Rectal smooth muscle tissue (tissue), 1 donor: Measurements from ENCODE around the gene MEST.
"Not testable (repeated sequence)": the region's sequence is repeated elsewhere in the genome, so short reads cannot be mapped to it uniquely, and the experiment has no call there.

ENCODE experiments used
- H3K27ac ChIP-seq: one replicate; pipeline ENCODE4 v1.7.0; 2013; ENCODE audit warnings: low read depth, low read length, inconsistent platforms
- H3K27me3 ChIP-seq: one replicate; pipeline ENCODE4 v1.7.0; 2013; ENCODE audit warnings: low read length; ENCODE audit not compliant: control insufficient read depth, insufficient read depth
- H3K36me3 ChIP-seq: one replicate; pipeline ENCODE4 v1.7.0; 2013; ENCODE audit warnings: low read length; ENCODE audit not compliant: control insufficient read depth, insufficient read depth
- H3K4me1 ChIP-seq: one replicate; pipeline ENCODE4 v1.7.0; 2013; ENCODE audit warnings: low read length; ENCODE audit not compliant: control insufficient read depth, insufficient read depth
- H3K4me3 ChIP-seq: one replicate; pipeline ENCODE4 v1.7.0; 2013; ENCODE audit warnings: low read length
- H3K9ac ChIP-seq: one replicate; pipeline ENCODE4 v1.7.0; 2013; ENCODE audit warnings: low read length

The MEST gene

GRCh38 chr7:130512038-130512437 is 20.2 kb downstream of the MEST start:
- H3K4me1 ChIP-seq, H3K27ac ChIP-seq, H3K4me3 ChIP-seq, H3K27me3 ChIP-seq, H3K36me3 ChIP-seq, H3K9ac ChIP-seq: not testable (repeated sequence)

- no peak overlapping the region for H3K4me3 ChIP-seq
- no peaks in the 10 kb centered on the region for H3K27me3 ChIP-seq
- peaks cover 4% of the 10 kb centered on the region for H3K36me3 ChIP-seq
- H3K4me1 ChIP-seq, result no peaks in the 10 kb centered on the region
- H3K9ac ChIP-seq, result no peak overlapping the region
- H3K27ac ChIP-seq, result no peak overlapping the region
Observed at GRCh38 chr7:130513447-130513846, 21.6 kb downstream of the MEST start.

GRCh38 chr7:130515315-130516040 is 23.6 kb downstream of the MEST start:
- Histone ChIP-seq H3K36me3 (peaks cover 4% of the 10 kb centered on the region), H3K27ac (no peak overlapping the region), H3K9ac (no peak overlapping the region)

DNA sequence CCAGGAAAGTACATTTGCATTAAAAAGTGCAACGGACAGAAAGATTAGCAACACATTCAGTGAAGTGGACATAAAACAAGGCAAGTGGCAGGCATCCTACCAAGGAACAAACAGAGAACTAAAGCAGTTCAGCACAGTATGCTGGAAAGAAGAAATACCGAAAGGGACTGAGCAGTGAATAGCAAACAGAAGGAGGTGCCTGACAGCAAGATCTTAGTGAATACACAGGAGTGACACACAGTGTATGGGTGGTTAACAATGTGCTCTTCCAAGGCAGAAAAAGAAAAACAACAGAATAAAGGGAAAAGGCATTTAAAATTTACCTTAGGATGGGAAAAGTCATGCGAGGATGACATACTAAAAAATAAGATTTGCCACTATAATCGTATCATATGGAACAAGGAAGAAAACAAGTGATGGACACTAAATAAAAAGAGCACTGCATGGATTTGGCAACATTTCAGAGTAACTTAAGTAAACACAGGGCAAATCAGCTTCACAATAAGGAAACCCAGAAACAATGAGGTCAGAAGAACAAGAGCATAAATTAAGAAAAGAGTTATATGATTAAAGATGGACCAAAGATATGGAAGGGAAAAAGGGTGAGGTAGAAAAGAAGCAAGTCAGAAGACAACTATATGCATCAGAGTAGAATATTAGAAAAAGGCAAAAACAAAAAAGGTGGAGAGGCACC is 29.5 kb downstream of the MEST start:
- H3K9ac ChIP-seq, result no peak overlapping the region
- no peaks in the 10 kb centered on the region for H3K4me1 ChIP-seq
- no peak overlapping the region for H3K4me3 ChIP-seq
- no peak overlapping the region for H3K27ac ChIP-seq
- H3K27me3 ChIP-seq, result no peaks in the 10 kb centered on the region
- H3K36me3 ChIP-seq, result peaks cover 6% of the 10 kb centered on the region

More at GRCh38 chr7:130515315-130516040, 23.6 kb downstream of the MEST start:
- Histone ChIP-seq H3K4me1 (no peaks in the 10 kb centered on the region), H3K4me3 (no peak overlapping the region), H3K27me3 (no peaks in the 10 kb centered on the region)

DNA sequence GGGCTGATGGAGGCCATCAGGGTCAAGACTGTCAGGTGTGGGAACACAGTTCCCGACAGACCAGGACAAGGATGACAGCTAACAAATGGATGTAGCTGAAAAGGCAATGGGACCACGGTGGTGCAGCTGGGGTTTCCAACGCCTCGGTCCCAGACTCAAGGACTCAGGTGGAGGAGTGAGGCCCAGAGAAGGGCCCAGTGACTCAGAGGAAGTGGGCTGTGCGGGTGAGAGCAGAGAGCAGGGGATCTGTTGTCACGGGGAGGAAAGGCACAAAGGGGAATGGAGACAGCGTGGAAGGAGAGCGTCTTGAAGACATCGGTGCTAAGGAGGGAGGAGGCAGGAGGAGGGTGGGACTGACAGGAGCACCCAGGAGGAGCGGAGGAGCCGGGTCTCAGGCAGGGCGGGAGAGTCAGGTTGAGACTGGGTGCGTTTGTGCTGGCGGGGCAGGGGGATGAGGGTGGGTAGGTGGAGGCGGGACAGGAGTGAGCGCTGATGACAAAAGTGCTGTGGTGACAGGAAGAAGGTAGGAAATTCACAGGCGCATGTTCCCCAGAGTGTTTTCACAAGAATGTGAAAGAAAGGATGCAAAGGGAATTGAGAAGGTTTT is 31.7 kb downstream of the MEST start:
- not testable (repeated sequence) for H3K4me1 ChIP-seq, H3K9ac ChIP-seq, H3K27me3 ChIP-seq, H3K36me3 ChIP-seq, H3K27ac ChIP-seq, H3K4me3 ChIP-seq

DNA sequence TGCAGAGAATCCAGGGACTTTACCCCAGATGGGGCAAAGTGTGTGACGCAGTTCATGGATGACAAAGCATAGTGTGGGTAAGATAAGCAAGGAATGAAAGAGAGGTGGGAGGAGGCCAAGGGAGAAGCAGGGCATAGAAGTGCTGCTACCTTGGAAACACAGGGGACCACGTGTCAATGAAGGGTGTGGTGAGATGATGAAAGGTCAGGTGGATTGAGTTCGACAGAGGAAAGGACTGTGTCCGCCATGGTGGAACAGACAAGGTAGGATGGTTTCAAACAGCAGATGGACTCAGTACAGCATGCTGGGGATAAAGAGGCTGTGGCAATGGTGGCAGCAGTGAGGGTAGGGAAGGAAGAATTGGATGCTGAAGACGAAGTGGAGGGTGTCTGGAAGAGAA is 32.7 kb downstream of the MEST start:
- peaks cover 6% of the 10 kb centered on the region for H3K36me3 ChIP-seq
- no peak overlapping the region for H3K27ac ChIP-seq
- no peaks in the 10 kb centered on the region for H3K27me3 ChIP-seq

GRCh38 chr7:130527752-130528355 is 36.0 kb downstream of the MEST start:
- H3K4me3 ChIP-seq, H3K27me3 ChIP-seq, H3K9ac ChIP-seq, H3K36me3 ChIP-seq, H3K27ac ChIP-seq, H3K4me1 ChIP-seq: not testable (repeated sequence)

More for the DNA sequence above, 32.7 kb downstream of the MEST start:
- Histone ChIP-seq H3K9ac (no peak overlapping the region), H3K4me3 (no peak overlapping the region), H3K4me1 (no peaks in the 10 kb centered on the region)

GRCh38 chr7:130529417-130529816 is 37.5 kb downstream of the MEST start:
- no peak overlapping the region for H3K27ac ChIP-seq
- no peaks in the 10 kb centered on the region for H3K4me1 ChIP-seq
- H3K4me3 ChIP-seq, result no peak overlapping the region
- H3K27me3 ChIP-seq, result no peaks in the 10 kb centered on the region
- peaks cover 6% of the 10 kb centered on the region for H3K36me3 ChIP-seq
- H3K9ac ChIP-seq, result no peak overlapping the region

DNA sequence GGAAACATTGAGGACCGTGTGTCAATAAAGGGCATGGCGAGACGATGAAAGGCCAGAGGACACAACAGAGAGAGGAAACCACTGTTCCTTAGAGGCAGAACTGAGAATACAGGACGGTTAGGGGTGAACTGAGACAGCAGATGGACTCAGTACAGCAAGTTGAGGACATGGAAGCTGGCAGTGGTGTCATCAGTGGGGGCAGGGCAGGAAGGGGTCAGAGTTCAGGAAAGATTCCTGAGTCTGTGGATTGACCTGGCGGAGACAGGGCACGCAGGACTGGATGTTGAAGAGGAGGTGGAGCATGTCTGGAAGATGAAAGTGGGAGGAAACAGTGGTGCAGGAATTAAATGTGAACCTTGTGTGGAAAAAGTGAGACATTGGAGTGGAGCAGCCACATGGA is 46.0 kb downstream of the MEST start:
- not testable (repeated sequence) for H3K27me3 ChIP-seq, H3K27ac ChIP-seq, H3K9ac ChIP-seq, H3K4me3 ChIP-seq, H3K4me1 ChIP-seq, H3K36me3 ChIP-seq

DNA sequence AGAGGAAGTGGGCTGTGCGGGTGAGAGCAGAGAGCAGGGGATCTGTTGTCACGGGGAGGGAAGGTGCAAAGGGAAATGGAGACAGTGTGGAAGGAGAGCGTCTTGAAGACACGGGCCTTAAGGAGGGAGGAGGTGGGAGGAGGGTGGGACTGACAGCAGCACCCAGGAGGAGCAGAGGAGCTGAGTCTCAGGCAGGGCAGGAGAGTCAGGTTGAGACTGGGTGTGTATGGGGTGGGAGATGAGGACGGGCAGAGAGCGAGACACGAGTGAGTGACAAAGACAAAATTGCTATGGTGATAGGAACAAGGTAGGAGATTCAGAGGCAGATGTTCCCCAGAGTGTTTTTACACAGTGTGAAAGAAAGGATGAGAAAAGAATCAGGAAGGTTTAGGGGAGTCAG is 49.4 kb downstream of the MEST start:
- H3K27ac ChIP-seq, H3K4me3 ChIP-seq, H3K4me1 ChIP-seq, H3K36me3 ChIP-seq, H3K9ac ChIP-seq, H3K27me3 ChIP-seq: not testable (repeated sequence)

DNA sequence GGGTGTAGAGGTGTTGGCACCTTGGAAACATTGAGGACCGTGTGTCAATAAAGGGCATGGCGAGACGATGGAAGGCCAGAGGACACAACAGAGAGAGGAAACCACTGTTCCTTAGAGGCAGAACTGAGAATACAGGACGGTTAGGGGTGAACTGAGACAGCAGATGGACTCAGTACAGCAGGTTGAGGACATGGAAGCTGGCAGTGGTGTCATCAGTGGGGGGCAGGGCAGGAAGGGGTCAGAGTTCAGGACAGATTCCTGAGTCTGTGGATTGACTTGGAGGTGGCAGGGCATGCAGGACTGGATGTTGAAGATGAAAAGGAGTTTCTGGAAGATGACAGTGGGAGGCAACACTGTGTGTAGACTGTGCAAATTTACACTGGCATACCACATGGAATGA is 50.4 kb downstream of the MEST start:
- H3K4me3 ChIP-seq, H3K36me3 ChIP-seq, H3K4me1 ChIP-seq, H3K27me3 ChIP-seq, H3K27ac ChIP-seq, H3K9ac ChIP-seq: not testable (repeated sequence)

DNA sequence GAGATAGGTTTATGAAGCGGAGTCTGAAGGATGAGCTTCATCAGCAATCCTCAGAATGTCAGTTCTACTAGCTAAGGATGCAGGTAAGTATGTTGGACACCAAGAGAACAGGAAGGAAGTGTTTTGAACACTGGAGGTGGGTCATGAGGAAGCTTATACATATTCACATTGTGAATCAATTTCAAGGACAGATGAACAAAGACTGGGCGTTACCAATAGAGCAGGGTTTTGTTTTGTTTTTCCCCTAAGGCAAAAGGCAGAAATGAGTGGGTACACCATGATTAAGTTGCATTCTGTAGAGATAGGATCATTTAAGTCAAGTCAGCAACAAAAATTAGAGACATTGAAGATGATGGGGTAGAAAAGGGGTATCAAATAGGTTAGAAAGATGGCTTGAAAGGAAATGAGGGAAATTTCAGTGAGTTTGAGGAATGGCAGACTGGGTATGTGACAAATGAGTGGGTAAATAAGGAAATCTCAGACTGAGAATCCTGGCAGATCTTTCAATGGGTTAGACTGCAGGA is 51.7 kb downstream of the MEST start:
- Histone ChIP-seq H3K27me3 (no peaks in the 10 kb centered on the region), H3K27ac (no peak overlapping the region), H3K9ac (no peak overlapping the region), H3K4me3 (no peak overlapping the region), H3K4me1 (no peaks in the 10 kb centered on the region), H3K36me3 (peaks cover 4% of the 10 kb centered on the region)
